Heart right ventricle (tissue), 16 donors: ENCODE data around the gene BARX1. TPM values are rescaled to one million over a fixed set of nuclear protein-coding genes. Genes with fewer than 3 reads are reported as not detected.

Experiments used
- ATAC-seq, 8 donors: fragments of 200-7000 bp; cut with Tn5 transposase; one replicate each; pipeline ENCODE4 v1.9.1; 2020; ENCODE audit warnings: mild to moderate bottlenecking in 8 of 8, moderate library complexity in 8 of 8, moderate number of reproducible peaks in 1 of 8
- DNase-seq, 2 donors: peaks; one replicate each; pipeline ENCODE4 v3.0.0-alpha.2; 2020
- H3K27ac ChIP-seq, 10 donors: fragments of 200-600 bp; sonication (generic) in 2 of 10; one replicate each; pipeline versions ENCODE4 v1.5.0 to v1.8.0; 2020 to 2022; ENCODE audit warnings: mild to moderate bottlenecking in 3 of 10
- H3K27me3 ChIP-seq, 7 donors: fragments of 200-600 bp; one replicate each; pipeline ENCODE4 v1.8.0; 2021 to 2022; ENCODE audit warnings: mild to moderate bottlenecking in 2 of 7
- H3K36me3 ChIP-seq, 9 donors: fragments of 200-600 bp; sonication (generic) in 1 of 9; one replicate each; pipeline versions ENCODE4 v1.5.0 to v1.8.0; 2020 to 2022; ENCODE audit warnings: mild to moderate bottlenecking in 2 of 9
- H3K4me1 ChIP-seq, 9 donors: fragments of 200-600 bp; sonication (generic) in 1 of 9; one replicate each; pipeline versions ENCODE4 v1.5.0 to v1.8.0; 2020 to 2022; ENCODE audit warnings: mild to moderate bottlenecking in 4 of 9
- H3K4me3 ChIP-seq, 10 donors: fragments of 200-600 bp; sonication (generic) in 2 of 10; one replicate each; pipeline versions ENCODE4 v1.5.0 to v1.8.0; 2020 to 2022; ENCODE audit warnings: mild to moderate bottlenecking in 7 of 10, moderate library complexity in 2 of 10
- H3K9me3 ChIP-seq, 11 donors: fragments of 200-600 bp in 10 of 11; sonication (generic) in 2 of 11; one replicate each; pipeline versions ENCODE4 v1.5.0 to v1.8.0; 2013 to 2022; ENCODE audit warnings: mild to moderate bottlenecking in 2 of 11, control low read depth in 1 of 11, moderate library complexity in 1 of 11
- WGBS, 2 donors: extraction: QIAGEN DNeasy Blood & Tissue Kit; methylation state at CpG; one replicate each; pipeline ENCODE4 v1.1.7; 2013; ENCODE audit warnings: inconsistent platforms in 1 of 2; 5-methylcytosine and 5-hydroxymethylcytosine counted together
- intact Hi-C, 10 donors: fragments of 100-400 bp; cut with DNase I; formaldehyde crosslinking; loops; one replicate each; pipeline versions ENCODE4 v1.11.1 to v1.14.2; 2022
- polyA plus RNA-seq, 2 donors: library from polyadenylated mRNA; stranded (reverse); fragments of 200-250 nt; gene quantifications; one replicate each; pipeline ENCODE4 v1.2.3, GENCODE V29; 2013
- total RNA-seq, 10 donors: library from RNA; stranded (reverse); fragmentation: NEBNext Ultra II Directional in 3 of 10; extraction: Animal tissue kit (Norgen Biotek cat#: 25700) in 3 of 10; gene quantifications; one replicate each; pipeline versions ENCODE4 v1.2.1 to v1.2.4, GENCODE V29; 2021 to 2023
- TF ChIP-seq, protein P1 (sequence below), 9 donors: fragments of 200-600 bp; sonication (generic) in 2 of 9; IDR thresholded peaks; one replicate each; pipeline versions ENCODE4 v1.5.0 to v1.8.0; 2021 to 2022; ENCODE audit warnings: antibody characterized with exemption in 9 of 9, mild to moderate bottlenecking in 5 of 9, moderate library complexity in 1 of 9
- donor health status: Arrhythmogenic right ventricular cardiomyopathy.
- donor health status: ischemic (EF 13 %, LVEDD 7.1; RV severe dilation, severe dysfunction).
- donor health status: healthy with polysubstance abuse.
- donor health status: DM: no; HTN: yes; CAD: no.
- donor health status: DM: no; HTN: no; CAD: no.
- donor health status: ischemic (EF 25% LVEDD 6.9; RV normal size, moderate dysfunction).
- donor health status: ischemic (EF 25% LVEDD 5.7; RV mildly dilated, moderate dysfunction).
- donor health status: healthy.
- donor health status: DM: yes; HTN: yes; CAD: no.
- donor health status: Ischemic cardiomyopathy.
- donor health status: ischemic (EF 35%, LVEDD 5.7; RV mildly dilated, moderate dysfunction).
- donor health status: nonischemic (EF 11% LVEDD 7.7; RV severe dilation, severe dysfunction).
- donor health status: DM: yes; HTN: yes; CAD: no.
- donor health status: PGD.
- donor health status: ischemic (EF 29% LVEDD 5.4; RV normal size, mild dysfunction).
- donor health status: nonischemic (EF 23%, LVEDD 6.1; RV moderate dilation, normal function).

The BARX1 gene
- total and polyA plus RNA-seq, 12 donors: 0.06 to 0.19 TPM; not detected in 10

GRCh38 chr9:93916358-93916757, 38.8 kb downstream of the BARX1 start:
- Histone ChIP-seq H3K27ac (no peak overlapping the region), H3K27me3 (peaks cover 0 to 20% (median 9%) of the 10 kb centered on the region in 7 donors), H3K36me3 (no peaks in the 10 kb centered on the region), H3K4me3 (no peak overlapping the region), H3K9me3 (no peaks in the 10 kb centered on the region), H3K4me1 (peaks cover 0 to 2% (median 0%) of the 10 kb centered on the region in 9 donors)
- WGBS, 2 donors: 60 to 66% methylated on average over 5 of the region's 5 CpGs
- DNase-seq (no peak), ATAC-seq (no peak)
- intact Hi-C loops: no loop called here
- TF ChIP-seq, protein P1, sequence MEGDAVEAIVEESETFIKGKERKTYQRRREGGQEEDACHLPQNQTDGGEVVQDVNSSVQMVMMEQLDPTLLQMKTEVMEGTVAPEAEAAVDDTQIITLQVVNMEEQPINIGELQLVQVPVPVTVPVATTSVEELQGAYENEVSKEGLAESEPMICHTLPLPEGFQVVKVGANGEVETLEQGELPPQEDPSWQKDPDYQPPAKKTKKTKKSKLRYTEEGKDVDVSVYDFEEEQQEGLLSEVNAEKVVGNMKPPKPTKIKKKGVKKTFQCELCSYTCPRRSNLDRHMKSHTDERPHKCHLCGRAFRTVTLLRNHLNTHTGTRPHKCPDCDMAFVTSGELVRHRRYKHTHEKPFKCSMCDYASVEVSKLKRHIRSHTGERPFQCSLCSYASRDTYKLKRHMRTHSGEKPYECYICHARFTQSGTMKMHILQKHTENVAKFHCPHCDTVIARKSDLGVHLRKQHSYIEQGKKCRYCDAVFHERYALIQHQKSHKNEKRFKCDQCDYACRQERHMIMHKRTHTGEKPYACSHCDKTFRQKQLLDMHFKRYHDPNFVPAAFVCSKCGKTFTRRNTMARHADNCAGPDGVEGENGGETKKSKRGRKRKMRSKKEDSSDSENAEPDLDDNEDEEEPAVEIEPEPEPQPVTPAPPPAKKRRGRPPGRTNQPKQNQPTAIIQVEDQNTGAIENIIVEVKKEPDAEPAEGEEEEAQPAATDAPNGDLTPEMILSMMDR (IDR thresholded peaks at IDR 0.05): no peak

DNA sequence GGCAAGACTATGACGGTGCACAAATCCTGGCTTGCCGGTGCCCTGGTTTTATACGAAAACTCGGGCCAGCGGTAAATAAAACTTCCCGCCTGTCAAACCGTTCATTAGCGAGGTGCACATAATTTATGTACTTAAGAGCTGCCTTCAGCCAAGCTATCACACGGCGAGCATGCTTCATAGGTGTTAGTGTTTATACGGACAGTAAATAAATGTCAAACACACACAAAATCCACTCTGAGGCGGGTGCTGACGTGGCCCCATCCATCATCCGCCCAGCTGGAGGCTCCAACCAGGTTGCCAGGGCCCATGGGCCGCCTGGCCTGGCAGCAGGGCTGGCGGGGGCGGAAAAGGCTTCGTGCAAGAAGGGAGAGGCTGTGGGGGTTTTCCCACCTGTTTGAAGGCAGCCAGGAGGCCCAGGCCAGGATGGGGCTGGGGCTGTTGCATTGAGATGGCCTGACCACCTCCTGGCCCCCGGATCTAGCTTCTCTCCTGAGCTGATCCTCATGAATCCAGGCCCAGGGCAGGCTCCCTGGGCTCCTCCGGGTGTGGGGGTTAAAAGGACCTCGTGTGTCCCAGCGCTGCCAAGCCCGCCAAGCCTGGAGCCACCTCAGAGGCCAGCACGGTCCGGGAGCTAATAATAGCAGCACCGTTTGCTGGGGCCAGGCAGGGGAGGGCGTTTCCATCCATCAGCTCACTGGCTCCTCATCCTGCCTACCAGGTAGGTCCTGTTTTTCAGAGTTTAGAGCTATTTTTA, 43.2 kb downstream of the BARX1 start:
- Histone ChIP-seq H3K27me3 (peaks cover 0 to 18% (median 11%) of the 10 kb centered on the region in 7 donors), H3K36me3 (no peaks in the 10 kb centered on the region), H3K4me3 (no peak overlapping the region), H3K4me1 (peaks cover 0 to 2% (median 0%) of the 10 kb centered on the region in 9 donors), H3K9me3 (peaks cover 0 to 7% (median 0%) of the 10 kb centered on the region in 11 donors), H3K27ac (no peak overlapping the region)
- DNase-seq: peak; percentile 54 to 56
- TF ChIP-seq, protein P1 (IDR thresholded peaks at IDR 0.05): no peak
- 59 to 61% methylated on average over 27 of the region's 27 CpGs for WGBS, 2 donors
- ATAC-seq: peak; percentile 73 to 94 (median 89)
- intact Hi-C loops: no loop called here

DNA sequence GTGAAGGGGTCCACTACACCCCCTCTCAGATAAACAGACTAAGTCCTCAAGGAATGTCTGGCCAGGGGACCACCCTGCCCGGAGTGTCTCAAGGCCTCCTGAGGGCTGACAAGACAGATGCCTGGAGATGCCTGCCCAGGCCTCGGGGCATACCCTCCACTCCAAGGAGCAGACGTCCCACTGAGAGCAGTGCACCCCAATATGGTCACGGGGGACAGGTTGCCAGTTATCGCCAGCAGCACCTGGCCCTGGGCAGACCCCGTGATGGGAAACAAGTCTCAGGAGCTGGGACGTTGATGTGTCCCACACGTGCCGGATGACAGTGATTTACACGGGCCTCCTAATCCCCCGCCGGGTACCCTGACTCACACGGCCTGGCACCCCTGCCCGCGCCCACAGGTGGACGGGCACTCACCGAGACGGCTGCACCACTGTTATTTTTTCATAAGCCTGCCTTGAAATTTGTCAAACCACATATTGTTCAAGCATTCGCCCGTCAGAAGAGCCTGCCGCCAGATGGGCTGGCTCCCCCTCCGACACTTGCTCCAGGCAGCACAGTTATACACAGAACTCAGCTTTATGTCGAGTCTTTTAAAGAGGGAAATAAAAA, 43.9 kb downstream of the BARX1 start:
- intact Hi-C loops: no loop called here
- Histone ChIP-seq H3K36me3 (no peaks in the 10 kb centered on the region), H3K4me1 (peaks cover 0 to 2% (median 0%) of the 10 kb centered on the region in 9 donors), H3K4me3 (no peak overlapping the region), H3K27ac (no peak overlapping the region), H3K9me3 (peaks cover 0 to 11% (median 0%) of the 10 kb centered on the region in 11 donors), H3K27me3 (peaks cover 0 to 18% (median 11%) of the 10 kb centered on the region in 7 donors)
- WGBS, 2 donors: 88 to 90% methylated on average over 23 of the region's 23 CpGs
- TF ChIP-seq, protein P1 (IDR thresholded peaks at IDR 0.05): no peak
- DNase-seq (no peak), ATAC-seq (no peak)

DNA sequence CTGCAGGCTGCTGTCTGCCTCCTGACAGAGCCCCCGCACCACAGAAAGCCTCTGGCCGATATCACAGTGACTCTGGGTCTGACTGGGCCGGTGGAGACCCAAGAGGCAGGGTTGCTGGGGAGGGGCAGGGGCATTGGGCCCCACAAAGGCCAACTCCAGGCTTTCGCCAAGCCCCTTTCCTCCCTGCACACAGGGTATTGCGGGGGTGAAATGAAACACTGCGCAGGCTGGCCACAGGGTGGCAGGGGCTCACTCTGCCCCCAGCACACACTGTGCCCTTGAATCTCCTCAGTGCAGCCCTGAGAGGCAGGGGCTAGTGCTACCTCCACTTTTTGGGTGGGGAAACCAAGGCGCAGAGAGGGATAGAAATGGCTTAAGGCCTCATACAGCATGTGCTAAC, 44.6 kb downstream of the BARX1 start:
- ATAC-seq (no peak), DNase-seq (no peak)
- H3K27me3 ChIP-seq: peaks cover 0 to 18% (median 11%) of the 10 kb centered on the region in 7 donors
- H3K4me1 ChIP-seq: peaks cover 0 to 2% (median 0%) of the 10 kb centered on the region in 9 donors
- no peak overlapping the region for H3K27ac ChIP-seq
- H3K4me3 ChIP-seq: no peak overlapping the region
- H3K9me3 ChIP-seq: peaks cover 0 to 11% (median 0%) of the 10 kb centered on the region in 11 donors
- intact Hi-C loops: no loop called here
- H3K36me3 ChIP-seq: no peaks in the 10 kb centered on the region
- TF ChIP-seq, protein P1 (IDR thresholded peaks at IDR 0.05): no peak
- 87 to 90% methylated on average over 7 of the region's 7 CpGs for WGBS, 2 donors
